Limb (tissue), 2 donors: ENCODE data around the gene CRYM.
A peak's percentile ranks its signal among the peaks of the same experiment; 100 is the strongest.
"Not testable (repeated sequence)": the region's sequence is repeated elsewhere in the genome, so short reads cannot be mapped to it uniquely, and the experiment has no call there.

Experiments used
- DNase-seq, 2 donors: peaks; one replicate each; pipeline ENCODE4 v3.0.0-alpha.2; 2016; ENCODE audit errors: extremely low spot score in 2 of 2

CRYM gene

DNA sequence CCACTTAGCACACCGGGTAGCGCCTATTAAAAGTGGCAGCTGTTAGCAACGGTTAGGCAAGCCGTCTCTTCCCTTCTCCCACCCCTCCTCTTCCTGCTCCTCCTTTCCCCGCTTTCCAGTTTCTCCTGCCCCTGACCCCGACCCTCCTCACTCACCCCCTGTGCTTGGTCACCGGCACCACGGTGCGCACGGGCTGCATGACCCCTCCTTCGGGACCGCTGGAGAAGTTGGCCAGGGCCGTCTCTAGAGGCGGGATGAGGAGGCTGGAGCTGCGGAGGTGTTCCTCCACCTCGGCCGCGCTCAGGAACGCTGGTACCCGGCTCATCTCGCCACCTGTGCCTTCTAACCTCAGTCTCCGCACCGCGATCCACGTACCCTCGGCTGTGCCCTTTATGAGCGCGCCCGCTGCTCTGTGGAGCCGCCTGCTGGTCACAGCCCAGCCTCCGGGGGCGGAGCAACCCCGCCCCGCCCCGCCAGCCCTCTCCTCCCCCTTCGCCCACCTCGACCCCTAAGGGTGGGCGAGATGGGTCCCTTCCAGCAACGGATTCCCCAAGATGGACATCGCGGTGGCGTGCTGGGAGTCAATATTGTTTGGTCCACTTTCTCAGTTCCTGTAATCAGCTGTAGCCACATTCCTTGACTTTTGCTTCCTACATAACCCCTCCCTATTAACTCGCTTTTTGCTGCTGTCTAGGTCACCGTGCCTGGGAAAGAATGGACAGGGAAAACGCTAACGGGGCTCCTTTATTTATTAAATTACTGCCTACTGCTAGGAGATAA is at the start of gene CRYM:
CRYM (minus strand) TSS at position 364 of the 780 bp plus-strand sequence; CDS start at position 325, 39 bp downstream.
- peak in 1 of 2 donors; percentile 78 for DNase-seq

DNA sequence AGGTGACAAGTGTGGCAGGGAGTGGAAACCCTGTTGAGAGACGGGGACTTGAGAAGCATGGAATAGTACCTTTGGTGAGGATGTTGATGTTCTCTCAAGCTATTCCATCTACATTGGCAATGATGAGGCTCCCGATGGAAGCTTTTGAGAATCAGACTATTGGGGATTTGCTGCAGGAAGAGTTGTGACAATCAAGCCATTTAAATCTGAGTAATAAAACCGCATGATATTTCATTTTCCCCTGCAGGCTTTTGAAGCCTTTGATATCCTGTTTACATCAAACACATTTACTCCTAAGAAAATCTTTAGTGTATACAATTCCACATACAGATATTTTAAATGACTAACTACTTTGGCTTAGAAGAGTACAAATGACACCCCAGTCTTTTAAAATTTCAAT is 49.0 kb upstream of the CRYM start:
- DNase-seq = no peak

DNA sequence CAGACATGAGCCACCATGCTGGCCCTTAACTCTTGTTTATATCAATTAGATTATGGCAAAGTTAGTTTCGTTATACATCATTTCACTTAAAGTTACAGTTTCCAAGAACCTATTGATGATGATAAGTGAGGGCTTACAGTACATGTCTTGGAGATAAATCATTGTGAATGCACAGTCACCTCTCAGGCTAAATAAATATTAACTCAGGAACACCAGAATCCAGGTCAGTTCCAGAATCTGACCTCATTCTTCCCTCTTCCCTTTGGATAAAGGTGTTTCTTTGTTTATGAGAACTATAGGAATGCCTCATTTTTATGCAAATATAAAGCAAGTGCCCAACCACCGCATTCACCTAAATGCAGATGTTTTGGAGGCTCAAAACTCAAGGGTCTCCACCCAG is 48.4 kb upstream of the CRYM start:
- DNase-seq = no peak

DNA sequence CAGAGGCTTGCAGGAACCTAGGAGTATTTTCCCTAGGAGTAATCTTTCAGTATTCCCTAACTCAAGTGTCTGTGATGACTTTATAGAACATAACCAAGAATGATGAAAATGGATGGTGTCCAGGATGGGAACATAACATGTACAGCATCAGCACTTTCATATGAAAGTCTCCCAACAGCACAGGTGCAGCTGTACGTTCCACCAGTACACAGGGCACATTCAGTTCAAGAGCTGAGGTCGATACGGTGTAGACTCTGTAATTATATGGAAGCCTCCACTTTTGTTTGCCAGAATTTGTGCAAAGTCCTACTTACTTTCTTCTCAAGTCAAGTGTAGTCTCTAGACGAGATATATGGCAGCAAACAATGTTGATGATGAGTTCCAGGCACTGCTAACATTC is 46.2 kb upstream of the CRYM start:
- DNase-seq = no peak

DNA sequence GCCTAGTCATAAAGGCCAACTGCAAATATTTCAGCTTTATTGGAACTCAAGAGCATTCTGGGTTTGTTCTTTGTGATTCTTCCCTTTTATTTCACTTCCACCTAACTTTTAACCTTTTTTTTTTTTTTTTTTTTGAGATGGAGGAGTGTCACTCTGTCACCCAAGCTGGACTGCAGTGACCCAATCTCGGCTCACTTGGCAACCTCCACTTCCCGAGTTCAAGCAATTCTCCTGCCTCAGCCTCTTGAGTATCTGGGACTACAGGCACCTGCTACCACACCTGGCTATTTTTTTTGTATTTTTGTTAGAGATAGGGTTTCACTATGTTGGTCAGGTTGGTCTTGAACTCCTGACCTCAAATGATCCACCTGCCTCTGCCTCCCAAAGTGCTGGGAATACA is 44.2 kb upstream of the CRYM start:
- DNase-seq = not testable (repeated sequence)

DNA sequence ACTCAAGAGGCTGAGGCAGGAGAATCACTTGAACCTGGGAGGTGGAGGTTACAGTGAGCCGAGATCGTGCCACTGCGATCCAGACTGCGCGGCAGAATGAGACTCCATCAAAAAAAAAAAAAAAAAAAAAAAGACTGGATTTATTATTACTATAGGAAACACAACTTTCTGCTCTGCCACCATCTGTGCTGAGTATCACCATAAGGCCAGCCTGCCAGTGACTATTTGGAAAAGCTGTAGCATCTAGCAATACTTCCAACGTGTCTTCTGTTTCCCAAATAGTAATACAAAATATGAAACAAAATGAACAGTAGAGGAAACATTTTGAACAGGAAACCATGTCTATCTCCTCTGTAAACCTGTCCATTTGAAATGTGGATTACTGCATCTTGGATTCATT is 43.6 kb upstream of the CRYM start:
- no peak for DNase-seq

DNA sequence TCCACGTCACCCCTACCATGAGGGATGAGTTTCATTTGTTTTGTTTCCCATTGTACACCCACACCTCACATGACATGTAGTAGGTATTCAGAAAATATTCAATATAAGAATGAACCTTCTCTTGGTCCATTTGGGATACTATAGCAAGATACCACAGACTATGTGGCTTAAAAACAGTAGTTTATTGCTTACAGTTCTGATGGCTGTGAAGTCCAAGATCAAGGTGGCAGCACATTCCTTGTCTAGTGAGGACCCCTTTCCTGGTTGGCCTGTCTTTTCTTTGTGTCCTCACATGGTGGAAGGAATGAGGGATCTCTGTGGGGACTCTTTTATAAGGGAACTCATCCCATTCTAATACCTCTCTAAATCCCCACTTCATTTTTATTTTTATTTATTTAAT is 36.2 kb upstream of the CRYM start:
- no peak for DNase-seq

DNA sequence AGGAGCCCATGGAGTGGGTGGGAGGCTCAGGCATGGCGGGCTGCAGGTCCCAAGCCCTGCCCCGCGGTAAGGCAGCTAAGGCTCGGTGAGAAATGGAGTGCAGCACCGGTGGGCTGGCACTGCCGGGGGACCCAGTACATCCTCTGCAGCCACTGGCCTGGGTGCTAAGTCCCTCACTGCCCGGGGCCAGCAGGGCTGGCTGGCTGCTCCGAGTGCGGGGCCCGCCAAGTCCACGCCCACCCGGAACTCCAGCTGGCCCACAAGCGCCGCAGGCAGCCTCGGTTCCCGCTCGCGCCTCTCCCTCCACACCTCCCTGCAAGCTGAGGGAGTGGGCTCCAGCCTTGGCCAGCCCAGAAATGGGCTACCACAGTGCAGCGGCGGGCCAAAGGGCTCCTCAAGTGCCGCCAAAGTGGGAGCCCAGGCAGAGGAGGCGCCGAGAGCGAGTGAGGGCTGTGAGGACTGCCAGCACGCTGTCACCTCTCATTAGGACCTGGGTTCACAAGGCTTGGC is 34.8 kb upstream of the CRYM start:
- not testable (repeated sequence) for DNase-seq

DNA sequence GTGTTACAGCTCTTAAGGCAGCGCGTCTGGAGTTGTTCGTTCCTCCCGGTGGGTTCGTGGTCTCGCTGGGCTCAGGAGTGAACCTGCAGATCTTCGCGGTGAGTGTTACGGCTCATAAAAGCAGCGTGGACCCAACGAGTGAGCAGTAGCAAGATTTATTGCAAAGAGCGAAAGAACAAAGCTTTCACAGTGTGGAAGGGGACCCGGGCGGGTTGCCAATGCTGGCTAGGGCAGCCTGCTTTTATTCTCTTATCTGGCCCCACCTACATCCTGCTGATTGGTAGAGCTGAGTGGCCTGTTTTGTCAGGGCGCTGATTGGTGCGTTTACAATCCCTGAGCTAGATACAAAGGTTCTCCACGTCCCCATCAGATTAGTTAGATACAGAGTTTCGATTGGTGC is 34.0 kb upstream of the CRYM start:
- not testable (repeated sequence) for DNase-seq

DNA sequence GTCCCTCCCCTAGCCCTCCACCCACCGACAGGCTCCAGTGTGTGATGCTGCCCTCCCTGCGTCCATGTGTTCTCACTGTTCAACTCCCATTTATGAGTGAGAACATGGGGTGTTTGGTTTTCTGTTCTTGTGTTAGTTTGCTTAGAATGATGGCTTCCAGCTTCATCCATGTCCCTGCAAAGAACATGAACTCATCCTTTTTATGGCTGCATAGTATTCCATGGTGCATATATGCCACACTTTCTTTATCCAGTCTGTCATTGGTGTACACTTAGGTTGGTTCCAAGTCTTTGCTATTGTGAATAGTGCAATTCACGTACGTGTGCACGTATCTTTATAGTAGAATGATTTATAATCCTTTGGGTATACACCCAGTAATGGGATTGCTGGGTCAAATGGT is 28.6 kb upstream of the CRYM start:
- not testable (repeated sequence) for DNase-seq

DNA sequence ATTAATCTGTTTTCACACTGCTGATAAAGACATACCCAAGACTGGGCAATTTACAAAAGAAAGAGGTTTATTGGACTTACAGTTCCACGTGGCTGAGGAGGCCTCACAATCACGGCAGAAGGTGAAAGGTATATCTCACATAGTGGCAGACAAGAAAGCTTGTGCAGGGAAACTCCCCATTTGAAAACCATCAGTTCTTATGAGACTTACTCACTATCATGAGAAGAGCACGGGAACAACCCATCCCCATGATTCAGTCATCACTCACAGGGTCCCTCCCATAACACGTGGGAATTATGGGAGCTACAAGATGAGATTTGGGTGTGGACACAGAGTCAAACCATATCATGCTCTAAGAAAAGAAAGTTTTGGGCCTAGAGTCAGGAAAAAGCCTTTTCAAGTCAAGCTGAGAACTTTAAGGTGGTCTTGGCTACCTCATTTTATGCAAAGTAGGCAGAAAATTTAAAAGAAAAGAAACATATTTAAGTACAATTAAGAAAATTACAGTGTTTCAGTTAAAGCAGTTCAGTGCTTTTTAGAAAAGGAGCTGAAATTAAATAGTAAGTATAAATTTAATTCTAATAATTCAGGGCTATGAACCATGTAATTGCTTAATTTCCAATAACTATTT is 24.9 kb upstream of the CRYM start:
- DNase-seq = no peak

DNA sequence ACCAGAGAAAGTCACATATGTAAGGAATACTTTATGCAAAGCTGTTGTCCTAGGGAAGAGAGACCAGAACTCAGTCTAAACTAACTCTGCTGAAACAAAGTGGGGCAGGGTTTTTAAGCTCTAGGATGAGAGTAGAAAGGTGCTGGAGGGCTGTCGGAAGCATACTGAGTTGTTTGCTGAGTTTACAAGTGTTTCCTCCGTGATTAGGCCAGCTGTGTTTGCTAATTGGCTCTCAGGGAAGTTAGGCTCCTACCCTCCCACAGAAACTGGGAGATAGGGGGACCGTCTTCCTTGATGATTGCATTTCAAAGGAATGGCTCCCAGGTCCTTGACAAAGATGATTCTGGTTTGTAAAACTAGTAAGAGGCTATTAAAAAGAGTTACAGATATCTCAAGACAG is 24.4 kb upstream of the CRYM start:
- no peak for DNase-seq

DNA sequence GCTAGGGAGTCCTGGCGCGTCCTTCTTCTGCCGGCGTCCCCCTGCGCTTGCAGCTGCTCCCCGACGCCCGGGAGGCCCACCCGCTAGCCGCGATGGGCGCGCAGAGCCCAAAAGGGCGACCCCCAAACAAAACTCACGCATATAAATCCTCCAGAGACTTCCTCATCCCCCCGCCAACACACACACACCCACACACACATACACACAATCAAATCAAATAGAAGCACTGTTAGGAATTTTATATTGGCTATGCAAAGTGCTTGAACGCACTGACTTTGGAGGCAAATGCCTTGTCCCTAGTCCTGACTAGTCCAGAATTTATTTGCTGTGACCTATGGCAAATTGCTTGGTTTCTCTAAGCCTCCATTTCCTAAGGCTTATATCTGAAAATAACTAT is 23.8 kb upstream of the CRYM start:
- no peak for DNase-seq

DNA sequence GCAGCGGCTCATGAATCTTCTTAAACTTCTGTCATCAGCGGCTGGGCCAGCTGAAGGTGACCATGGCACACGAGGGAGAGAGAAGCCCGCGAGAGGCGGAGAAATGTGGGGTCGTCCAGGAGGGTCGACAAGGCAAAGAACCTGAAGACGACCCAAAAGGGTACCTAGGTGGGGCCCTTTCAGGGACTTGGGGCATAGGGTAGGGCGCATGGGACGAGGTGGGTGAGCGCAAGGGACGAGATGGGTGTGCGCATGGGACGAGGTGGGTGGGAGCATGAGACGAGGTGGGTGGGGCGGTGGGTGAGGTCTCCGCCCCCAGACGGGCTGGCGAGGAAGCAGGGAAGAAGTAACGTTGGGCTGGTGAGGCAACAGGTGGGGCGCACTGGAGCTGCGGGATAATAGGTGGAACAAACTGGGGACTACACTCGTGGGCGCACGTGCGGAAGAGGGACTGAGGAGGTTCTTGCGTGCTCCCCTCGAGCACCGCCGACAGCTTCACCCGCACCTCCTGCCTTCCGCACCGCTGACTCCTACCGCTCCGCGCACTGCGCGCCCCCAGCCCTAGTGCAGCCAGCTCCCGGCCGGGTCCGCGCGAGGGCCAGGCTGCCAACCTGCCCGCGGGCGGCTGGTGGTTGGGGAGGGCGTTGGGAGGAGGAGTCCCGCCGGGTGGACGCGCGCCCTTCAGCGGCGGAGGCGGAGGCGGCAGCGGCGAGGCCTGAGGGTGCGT is 23.2 kb upstream of the CRYM start:
- DNase-seq = peak in 1 of 2 donors; percentile 61

DNA sequence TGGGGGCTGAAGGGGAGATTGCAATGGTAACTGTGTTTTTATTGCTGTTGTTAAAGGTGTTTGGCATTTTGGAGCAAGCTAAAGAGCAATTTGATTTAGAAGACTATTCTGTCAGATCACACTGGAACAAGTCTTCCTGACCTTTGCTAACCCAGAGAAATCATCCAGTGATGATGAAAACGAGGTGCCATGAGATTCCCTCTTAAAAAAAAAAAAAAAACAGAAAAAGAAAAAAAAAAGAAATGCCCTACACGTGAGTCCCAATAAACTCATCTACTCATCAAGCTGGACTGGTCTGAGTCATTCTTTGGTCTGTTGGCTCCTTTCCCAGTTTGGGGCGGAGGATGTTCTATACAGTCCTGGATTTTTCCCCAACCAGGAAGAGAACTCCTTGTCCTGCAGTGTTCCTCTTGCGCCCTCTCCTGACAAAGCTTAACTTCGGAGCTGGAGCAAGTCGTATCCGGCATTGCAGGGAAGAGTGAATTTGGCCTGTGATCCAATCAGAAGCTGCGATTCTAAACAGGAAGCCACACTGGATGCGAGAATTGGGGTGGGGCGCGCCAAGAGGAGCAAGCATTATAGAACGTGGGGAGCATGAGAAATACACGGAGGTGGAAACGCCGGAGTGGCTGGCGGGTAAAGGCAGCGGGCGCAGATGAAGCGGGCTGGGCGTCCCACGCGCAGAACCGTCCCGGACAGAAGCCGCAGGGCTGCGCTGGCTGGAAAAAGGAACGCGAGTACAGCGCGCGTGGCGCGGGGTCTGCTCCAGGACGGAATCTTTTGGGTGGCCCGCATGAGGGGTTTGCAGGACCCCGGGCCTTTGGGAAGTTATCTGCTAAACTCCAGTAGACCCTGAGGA is 22.4 kb upstream of the CRYM start:
- DNase-seq = peak; percentile 91 to 97

DNA sequence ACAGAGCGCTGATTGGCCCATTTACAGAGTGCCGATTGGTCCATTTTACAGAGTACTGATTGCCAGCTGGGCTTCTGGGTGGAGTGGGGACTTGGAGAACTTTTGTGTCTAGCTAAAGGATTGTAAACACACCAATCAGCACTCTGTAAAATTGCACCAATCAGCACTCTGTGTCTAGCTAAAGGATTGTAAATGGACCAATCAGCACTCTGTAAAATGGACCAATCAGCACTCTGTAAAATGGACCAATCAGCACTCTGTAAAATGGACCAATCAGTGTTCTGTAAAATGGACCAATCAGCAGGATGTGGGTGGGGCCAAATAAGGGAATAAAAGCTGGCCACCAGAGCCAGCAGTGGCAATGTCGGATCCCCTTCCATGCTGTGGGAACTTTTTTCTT is 11.7 kb upstream of the CRYM start:
- not testable (repeated sequence) for DNase-seq

DNA sequence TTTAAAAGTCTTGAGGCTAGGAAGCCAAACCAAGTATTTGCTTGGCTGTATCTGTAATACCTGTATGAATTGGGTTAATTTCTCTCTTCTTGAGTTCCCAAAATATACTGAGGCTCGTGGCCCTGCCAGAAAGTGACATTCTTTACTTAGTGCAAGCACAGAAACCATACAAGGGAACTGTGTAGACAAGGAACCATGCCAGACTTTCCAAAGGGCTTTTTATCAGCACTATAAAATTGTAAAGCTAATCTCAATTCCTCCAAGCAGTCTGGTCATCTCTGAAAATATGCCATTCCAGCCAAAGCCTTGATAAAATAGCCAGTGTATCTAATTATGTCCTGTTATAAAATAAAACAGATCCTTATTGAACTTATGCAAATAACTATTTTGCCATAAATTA is 7.2 kb upstream of the CRYM start:
- DNase-seq = no peak

DNA sequence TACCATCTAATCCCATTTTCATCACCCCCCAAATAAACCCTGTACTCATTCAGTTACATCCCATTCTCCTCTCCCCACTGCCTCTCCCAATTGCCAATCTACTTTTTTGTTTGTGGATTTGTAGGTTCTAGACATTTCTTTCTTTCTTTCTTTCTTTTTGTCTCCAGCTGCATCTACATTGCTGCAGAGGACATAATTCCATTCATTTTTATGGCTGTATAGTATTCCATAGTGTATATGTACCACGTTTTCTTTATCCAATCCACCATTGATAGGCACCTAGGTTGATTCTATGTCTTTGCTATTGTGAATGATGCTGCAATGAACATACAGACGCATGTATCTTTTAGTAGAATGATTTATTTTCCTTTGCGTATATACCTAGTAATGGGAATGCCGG is 6.3 kb upstream of the CRYM start:
- DNase-seq = no peak

DNA sequence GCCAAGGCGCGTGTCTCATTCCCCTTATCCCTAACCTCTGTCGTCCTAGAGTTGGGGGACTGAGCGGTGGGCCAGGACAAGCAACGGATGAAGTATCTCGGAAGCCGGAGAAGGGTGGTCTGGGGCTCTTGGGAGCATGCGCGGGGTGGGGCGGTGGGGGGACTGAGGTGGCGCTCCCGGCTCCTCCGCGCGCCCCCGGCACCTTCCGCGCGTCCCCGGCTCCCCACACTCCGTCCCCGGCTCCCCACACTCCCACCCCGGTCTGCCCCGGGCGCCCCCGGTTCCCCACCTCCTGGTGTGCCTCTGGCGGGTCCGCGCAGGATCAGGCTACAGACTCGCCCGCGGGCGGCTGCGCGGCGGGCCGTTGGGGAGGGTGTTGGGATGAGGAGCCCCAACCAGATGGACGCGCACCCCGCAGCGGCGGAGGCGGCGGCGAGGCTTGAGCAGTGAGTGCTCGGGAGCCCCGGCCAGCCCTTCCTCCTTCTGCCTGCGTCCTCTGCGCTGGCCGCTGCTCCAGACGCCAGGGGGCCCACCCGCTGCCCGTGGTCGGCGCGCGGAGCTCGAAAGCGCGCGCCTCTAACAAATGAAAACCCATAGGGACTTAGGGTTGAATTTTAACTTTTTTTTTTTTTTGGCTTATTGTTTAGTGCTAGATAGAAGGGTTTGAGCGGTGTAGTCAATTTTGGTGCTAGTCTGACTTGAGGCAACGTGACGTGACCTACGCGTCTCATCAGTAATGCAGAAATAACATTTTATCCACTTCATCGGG is 5.6 kb upstream of the CRYM start:
- DNase-seq = peak in 1 of 2 donors; percentile 79

DNA sequence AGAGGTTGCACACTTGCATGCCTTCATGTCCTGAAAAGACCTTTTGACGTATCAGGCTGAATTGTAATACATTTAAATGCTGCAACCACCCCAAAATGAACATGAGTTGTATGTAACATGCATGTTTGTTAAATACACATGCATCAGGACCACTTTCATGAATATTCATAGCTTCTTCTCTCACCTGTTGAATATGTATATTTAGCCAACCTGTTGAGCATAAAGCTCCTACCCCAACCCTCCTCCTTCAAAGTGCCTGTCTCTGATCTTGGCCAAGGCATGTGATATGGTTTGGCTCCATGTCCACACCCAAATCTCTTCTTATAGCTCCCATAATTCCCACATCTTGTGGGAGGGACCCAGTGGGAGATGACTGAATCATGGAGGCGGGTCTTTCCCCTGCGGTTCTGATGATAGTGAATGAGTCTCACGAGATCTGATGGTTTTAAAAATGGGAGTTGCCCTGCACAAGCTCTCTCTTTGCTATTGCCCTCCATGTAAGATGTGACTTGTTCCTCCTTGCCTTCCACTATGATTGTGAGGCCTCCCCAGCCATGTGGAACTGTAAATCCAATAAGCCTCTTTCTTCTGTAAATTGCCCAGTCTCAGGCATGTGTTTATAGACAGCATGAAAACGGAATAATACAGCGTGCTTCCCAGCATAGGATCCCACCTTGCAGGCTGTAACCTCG is 3.8 kb upstream of the CRYM start:
- DNase-seq = no peak
